GM12891 (cell line): ENCODE measurements around the gene APOL5.

Experiments used
- POLR2A ChIP-seq: IDR thresholded peaks from 2 replicates; pipeline ENCODE4 v1.6.1; 2011; ENCODE audit warnings: low read depth, low read length, control low read depth
- POLR2AphosphoS5 ChIP-seq: IDR thresholded peaks from 2 replicates; pipeline ENCODE4 v1.6.1; 2011; ENCODE audit warnings: low read depth, low read length, control low read depth
- SPI1 ChIP-seq: IDR thresholded peaks from 2 replicates; pipeline ENCODE4 v1.6.1; 2011; ENCODE audit warnings: low read depth, low read length, control low read depth
- TAF1 ChIP-seq: IDR thresholded peaks from 2 replicates; pipeline ENCODE4 v1.6.1; 2011; ENCODE audit warnings: low read depth, low read length, control low read depth

DNA sequence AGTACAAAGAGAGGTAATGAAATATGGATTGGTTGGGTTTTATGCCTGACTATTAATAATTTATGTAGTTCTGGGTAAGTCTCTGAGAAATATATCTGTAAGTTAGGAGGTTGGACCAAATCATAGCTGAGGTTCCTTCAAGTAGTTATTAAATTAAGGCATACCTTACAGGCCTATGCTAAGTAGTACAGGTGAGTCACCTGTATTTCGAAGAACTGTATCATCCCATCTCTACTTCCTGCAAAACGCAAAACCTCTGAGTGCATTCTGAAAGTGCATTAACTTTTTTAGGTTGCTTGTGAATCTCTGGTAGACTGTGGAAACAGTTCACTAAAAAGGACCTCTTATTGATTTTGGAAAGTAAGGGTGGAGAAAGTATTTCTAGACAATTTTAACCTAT lies 37.1 kb downstream of the APOL5 start:
- TF ChIP-seq TAF1 (no peak), SPI1 (no peak), POLR2AphosphoS5 (no peak), POLR2A (no peak)
